Renal cortical epithelial cell (primary cell): ENCODE data around the gene TYSND1. TPM values are rescaled to one million over a fixed set of nuclear protein-coding genes. Genes with fewer than 3 reads are reported as not detected.
A peak's percentile ranks its signal among the peaks of the same experiment; 100 is the strongest.
"Not testable (repeated sequence)": the region's sequence is repeated elsewhere in the genome, so short reads cannot be mapped to it uniquely, and the experiment has no call there.

Experiments
- DNase-seq: peaks from one replicate; pipeline ENCODE4 v3.0.0-alpha.2; 2011; ENCODE audit warnings: low read depth
- total RNA-seq: library from RNA; depleted of rRNA; stranded (reverse); fragments of >200 nt; gene quantifications from 2 replicates; pipeline ENCODE4 v1.2.3, GENCODE V29; 2014

The TYSND1 gene
- total RNA-seq, 1 donor from 2014 or later = 15.6 TPM

GRCh38 chr10:70132098-70133029, 14.1 kb downstream of the TYSND1 start, which contains the start of gene AIFM2:
TSS of gene AIFM2 (minus strand) at chr10:70132825. CDS start at chr10:70124084, 8,741 bp downstream.
- DNase-seq = peak; percentile 31

DNA sequence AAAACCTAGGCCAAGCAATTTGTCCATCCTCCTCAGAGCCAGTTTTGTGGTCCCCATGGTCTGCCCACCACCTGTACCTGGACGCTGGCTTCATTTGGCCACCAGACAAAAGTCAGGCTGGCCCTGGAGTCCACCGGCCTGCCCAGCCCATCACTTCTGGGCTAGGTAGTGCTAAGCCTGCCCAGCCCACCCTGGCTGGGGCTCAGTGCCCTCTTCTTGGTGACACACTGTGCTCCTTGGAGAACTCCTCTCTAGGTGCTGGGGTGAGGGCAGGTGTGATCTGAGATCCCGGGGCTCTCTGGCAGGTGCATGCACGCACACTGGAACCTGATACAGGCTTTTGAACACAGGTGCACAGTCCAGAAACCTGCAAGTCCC, 15.0 kb downstream of the TYSND1 start:
- DNase-seq = no peak

- peak; percentile 79 for DNase-seq
Measured at GRCh38 chr10:70130878-70131559, 15.5 kb downstream of the TYSND1 start.

DNA sequence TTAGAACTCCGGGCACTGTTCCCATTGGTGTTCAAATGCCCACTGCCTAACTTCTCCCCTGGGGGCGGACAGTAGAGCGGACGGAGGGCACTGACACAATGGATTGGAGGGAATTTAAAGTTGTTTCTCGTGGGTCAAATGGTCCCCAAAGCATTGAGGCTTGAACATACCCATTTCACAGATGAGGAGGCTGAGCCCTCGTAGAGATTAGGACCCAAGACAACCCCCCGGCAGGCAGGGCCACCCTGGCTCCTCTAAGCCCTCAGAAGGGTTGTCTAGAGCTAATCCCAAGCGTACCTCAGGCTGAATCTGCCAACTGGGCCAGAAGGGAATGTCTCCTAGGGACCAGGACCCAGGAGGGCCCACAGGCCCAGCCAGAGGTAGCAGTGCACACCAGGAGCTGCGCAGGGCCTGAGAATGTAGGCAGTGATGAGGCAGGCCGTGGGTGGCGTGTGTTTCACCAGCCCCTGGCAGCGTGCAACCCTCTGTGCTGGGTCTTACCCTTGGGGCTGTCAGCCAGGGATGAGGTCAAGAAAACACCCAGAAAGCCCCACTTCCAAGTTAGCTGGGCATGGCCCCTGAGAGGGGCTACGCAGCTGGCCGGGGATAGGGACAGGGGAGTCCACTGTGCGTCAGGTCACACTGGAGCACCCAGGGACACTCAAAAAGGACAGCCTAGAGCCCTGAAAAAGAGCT, 19.7 kb downstream of the TYSND1 start:
- no peak for DNase-seq

DNA sequence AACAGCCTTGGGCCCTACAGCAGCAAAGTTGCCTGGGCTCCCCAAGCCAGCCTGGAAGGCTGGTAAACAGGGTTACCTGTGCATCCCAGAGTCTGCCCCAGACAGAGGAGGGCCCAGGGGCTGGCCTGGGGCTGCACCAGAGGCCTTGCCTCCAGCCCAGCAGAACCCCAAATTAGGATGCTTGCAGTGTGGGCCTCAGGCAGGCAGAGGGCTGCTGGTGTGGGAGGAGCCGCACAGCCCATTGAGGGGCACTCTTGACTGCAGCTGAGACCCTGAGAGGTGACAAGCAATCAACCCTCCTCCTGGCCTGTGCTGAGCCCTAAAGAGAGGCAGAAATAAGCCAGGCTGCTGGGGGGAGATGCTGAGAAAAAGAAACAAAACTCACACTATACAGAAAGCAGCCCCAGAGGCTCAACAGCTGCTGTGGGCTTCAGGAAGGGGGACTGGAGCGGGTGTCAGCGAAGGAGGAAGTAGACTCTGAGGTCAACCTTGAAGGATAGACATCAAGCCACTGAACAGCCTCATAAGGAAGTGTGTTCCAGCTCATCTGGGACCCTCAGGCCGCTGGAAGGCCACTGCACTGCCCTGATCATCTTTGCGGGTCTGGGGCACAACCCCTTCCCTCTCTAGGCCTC, 20.5 kb downstream of the TYSND1 start:
- DNase-seq = no peak

- DNase-seq = no peak
Measured at GRCh38 chr10:70124918-70125317, 21.6 kb downstream of the TYSND1 start.

DNA sequence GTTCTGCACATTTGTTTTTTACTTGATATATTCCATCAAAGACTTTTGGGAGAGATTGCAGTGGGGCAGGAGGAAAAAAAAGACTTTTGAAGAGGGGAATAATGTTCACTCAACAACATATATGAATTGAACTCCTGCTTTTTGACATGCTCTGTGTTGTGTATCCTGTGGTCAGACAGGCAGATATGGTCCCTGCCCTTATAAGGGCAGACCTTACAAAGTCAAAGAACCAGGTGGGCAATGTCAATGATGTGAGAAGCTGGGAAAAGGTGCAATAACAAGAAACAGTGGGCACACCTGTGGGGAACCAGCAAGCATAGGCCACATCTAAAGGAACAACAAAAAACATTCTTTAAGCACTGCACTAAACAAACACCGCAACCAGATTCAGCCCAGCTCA, 22.1 kb downstream of the TYSND1 start:
- no peak for DNase-seq

DNA sequence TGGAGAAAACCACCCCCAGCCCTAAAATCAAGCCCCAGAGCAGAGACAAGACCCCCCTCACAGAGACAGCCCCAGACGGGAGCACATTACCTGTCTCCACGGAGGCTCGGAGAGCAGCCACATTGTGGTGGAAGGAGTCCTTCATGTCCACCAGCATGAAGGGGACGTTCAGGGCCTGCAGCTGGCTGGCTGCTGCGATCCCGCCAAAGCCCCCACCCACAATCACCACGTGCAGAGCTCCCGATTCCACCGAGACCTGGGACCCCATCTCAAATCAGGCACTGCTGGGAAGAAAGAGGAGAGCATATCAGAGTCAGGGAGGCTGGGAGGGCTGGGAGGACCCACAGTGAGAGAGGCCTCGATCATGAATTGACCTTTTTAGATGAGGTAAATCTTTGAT, 22.7 kb downstream of the TYSND1 start:
- DNase-seq = no peak

GRCh38 chr10:70123166-70123565, 23.3 kb downstream of the TYSND1 start:
- DNase-seq = not testable (repeated sequence)

DNA sequence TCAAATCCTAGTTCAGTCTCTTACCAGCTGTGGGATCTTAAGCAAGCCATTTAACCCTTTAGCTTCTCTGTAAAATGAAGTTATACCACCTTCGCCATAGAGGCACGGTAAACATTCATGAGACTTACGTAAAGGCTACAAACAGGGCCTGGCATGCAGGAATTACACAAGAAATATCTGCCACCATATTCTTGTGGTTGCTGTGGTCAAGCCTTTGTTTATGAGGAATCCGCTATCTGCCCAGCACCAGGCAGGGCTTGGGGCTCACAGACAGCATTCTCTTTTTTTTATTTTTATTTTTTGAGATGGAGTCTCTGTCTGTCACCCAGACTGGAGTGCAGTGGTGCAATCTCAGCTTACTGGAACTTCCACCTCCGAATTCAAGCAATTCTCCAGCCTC, 23.8 kb downstream of the TYSND1 start:
- DNase-seq = peak; percentile 23

- DNase-seq = no peak
Measured at GRCh38 chr10:70121281-70121949, 25.1 kb downstream of the TYSND1 start.

DNA sequence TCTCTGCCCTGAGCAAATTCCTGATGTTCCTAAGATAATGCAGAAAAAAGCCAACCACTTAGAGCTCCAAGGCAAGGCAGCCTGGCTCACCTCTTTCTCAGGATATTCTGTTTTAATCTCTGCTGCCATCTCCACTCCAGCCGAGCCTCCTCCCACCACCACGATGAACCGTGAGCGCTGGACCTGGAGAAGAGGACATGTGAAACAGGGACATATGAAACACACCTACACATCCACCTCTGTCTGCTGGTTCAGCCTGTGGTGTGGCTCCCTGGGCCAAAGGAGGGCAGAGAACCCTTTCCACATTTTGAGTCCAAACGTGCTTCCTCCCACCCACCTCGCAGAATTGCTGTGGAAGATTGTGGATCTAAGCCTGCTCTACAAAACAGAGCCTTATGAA, 26.1 kb downstream of the TYSND1 start:
- DNase-seq = no peak

- no peak for DNase-seq
Measured at GRCh38 chr10:70119623-70120022, 26.9 kb downstream of the TYSND1 start.

- no peak for DNase-seq
Measured at GRCh38 chr10:70119197-70119596, 27.3 kb downstream of the TYSND1 start.

- DNase-seq = no peak
Measured at GRCh38 chr10:70118196-70118595, 28.3 kb downstream of the TYSND1 start.

- no peak for DNase-seq
Measured at GRCh38 chr10:70117646-70118045, 28.9 kb downstream of the TYSND1 start.

- no peak for DNase-seq
Measured at GRCh38 chr10:70115948-70116682, 30.4 kb downstream of the TYSND1 start.

DNA sequence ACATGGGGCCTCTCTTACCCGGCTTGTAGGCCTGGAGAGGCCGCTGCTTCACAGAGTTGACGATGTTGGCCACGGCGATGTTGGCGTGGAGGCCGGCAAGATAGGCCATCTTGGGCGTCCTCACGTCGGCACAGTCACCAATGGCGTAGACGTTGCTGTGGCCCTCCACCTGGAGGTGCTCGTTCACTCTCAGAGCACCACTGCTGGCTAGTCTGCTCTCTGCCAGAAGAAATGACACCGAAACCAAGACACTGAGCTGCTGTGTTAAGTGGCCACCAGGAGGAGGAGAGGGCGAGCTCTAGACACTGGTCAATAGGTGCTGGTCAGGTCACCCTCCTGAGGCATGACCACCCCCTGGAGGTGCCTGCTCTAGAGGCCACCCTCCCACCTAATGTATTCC, 31.6 kb downstream of the TYSND1 start:
- no peak for DNase-seq

DNA sequence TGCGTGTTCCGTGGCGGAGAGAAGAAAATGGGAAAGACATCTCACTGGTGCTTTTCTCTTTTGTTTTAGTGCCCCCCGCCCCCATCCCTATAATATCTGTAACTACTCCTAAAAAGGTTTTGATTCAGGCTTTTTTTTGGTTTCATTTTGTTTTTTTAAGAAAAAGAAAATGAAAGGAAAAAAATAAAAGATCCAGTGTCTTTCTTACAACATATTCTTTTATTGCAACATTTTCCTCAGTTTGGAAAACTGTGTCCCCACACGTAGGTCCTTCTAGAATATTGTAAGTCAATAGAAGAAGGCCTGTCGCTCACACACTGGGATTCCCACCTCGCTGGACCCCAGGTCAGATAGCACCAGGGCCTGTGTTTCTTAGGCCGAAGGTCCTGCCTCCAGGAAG, 34.4 kb downstream of the TYSND1 start:
- no peak for DNase-seq

DNA sequence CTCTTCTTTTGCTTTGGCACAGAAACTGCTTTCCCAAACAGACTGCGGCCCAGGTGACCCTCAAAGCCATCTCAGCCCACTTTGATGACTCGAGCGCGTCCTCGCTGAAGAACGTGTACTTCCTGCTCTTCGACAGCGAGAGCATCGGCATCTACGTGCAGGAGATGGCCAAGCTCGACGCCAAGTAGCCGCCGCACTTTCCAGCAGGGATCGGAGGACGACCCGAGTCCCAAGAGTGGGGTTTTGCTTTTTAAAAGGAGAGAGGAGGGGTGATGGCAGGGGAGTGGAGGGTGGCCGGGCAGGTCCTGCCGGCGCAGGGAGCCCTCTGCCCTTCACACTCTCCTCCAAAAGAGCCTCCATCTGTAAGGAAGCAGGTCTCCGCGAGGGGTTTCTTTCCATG, 35.0 kb downstream of the TYSND1 start:
- DNase-seq = no peak
